ENCODE results near the gene PCOLCE2.
"Not testable (repeated sequence)": the region's sequence is repeated elsewhere in the genome, so short reads cannot be mapped to it uniquely, and the experiment has no call there.

PCOLCE2 gene

GRCh38 chr3:142881445-142882224 is 7.2 kb downstream of the PCOLCE2 start:
- no peak for DNase-seq (ENCODE audit: extremely low read depth, low read depth)
- TF ChIP-seq CTCF (IDR thresholded peaks at IDR 0.05; ENCODE audit: low read depth, low read length), result no peak

GRCh38 chr3:142878649-142879300 is 10.1 kb downstream of the PCOLCE2 start:
- TF ChIP-seq CTCF (IDR thresholded peaks at IDR 0.05; ENCODE audit: low read depth, low read length), result no peak
- DNase-seq (ENCODE audit: extremely low read depth, low read depth), result no peak

GRCh38 chr3:142876417-142876816 is 12.5 kb downstream of the PCOLCE2 start:
- TF ChIP-seq CTCF (IDR thresholded peaks at IDR 0.05; ENCODE audit: low read depth, low read length), result no peak
- DNase-seq (ENCODE audit: extremely low read depth, low read depth), result no peak

GRCh38 chr3:142875583-142876207 is 13.2 kb downstream of the PCOLCE2 start:
- DNase-seq (ENCODE audit: extremely low read depth, low read depth), result no peak
- TF ChIP-seq CTCF (IDR thresholded peaks at IDR 0.05; ENCODE audit: low read depth, low read length), result no peak

- no peak for DNase-seq (ENCODE audit: extremely low read depth, low read depth)
- no peak for TF ChIP-seq CTCF (IDR thresholded peaks at IDR 0.05; ENCODE audit: low read depth, low read length)
Observed at GRCh38 chr3:142875099-142875498, 13.8 kb downstream of the PCOLCE2 start.

- not testable (repeated sequence) for DNase-seq (ENCODE audit: extremely low read depth, low read depth)
Observed at GRCh38 chr3:142868382-142868781, 20.5 kb downstream of the PCOLCE2 start.

GRCh38 chr3:142866841-142867631 is 21.8 kb downstream of the PCOLCE2 start:
- TF ChIP-seq CTCF (IDR thresholded peaks at IDR 0.05; ENCODE audit: low read depth, low read length), result no peak
- DNase-seq (ENCODE audit: extremely low read depth, low read depth), result no peak

All from AG09319 (cell line).